Activated naive CD4-positive, alpha-beta T cell treated with anti-CD3 and anti-CD28 coated beads for 36 hours (primary cell): Measurements from ENCODE around the gene KLF11. TPM values are rescaled to one million over a fixed set of nuclear protein-coding genes. Genes with fewer than 3 reads are reported as not detected.
A peak's percentile ranks its signal among the peaks of the same experiment; 100 is the strongest.

ENCODE experiments used
- CTCF ChIA-PET: fragments of 350-600 bp; sonication (Branson Sonifier 250); formaldehyde crosslinking; loops from one replicate; lab custom pipeline; 2021; ENCODE audit warnings: antibody characterized with exemption; lab: Charles Lee
- DNase-seq: peaks from one replicate; pipeline ENCODE4 v3.0.0-alpha.2; 2020
- H3K27ac Mint-ChIP-seq: one replicate; pipeline ENCODE4 v1.8.0; 2021; ENCODE audit warnings: mild to moderate bottlenecking, mixed read lengths
- H3K27me3 Mint-ChIP-seq: one replicate; pipeline ENCODE4 v1.8.0; 2021; ENCODE audit warnings: low read depth, mixed read lengths
- H3K36me3 Mint-ChIP-seq: one replicate; pipeline ENCODE4 v1.8.0; 2021; ENCODE audit warnings: low read depth, mixed read lengths
- H3K4me1 Mint-ChIP-seq: one replicate; pipeline ENCODE4 v1.8.0; 2021; ENCODE audit warnings: low read depth, mixed read lengths
- H3K4me3 Mint-ChIP-seq: one replicate; pipeline ENCODE4 v1.8.0; 2021; ENCODE audit warnings: mild to moderate bottlenecking, moderate library complexity, mixed read lengths
- H3K9me3 Mint-ChIP-seq: one replicate; pipeline ENCODE4 v1.8.0; 2021; ENCODE audit warnings: mixed read lengths
- intact Hi-C: fragments of 100-400 bp; cut with micrococcal nuclease; formaldehyde crosslinking; loops from one replicate; pipeline ENCODE4 v1.15.1; 2023
- total RNA-seq, 2 experiments: library from RNA; stranded (reverse); gene quantifications; one replicate each; pipeline ENCODE4 v1.2.3, GENCODE V29; 2021

The KLF11 gene
- total RNA-seq, 2 experiments from 2014 or later: 3.0 to 3.1 TPM

DNA sequence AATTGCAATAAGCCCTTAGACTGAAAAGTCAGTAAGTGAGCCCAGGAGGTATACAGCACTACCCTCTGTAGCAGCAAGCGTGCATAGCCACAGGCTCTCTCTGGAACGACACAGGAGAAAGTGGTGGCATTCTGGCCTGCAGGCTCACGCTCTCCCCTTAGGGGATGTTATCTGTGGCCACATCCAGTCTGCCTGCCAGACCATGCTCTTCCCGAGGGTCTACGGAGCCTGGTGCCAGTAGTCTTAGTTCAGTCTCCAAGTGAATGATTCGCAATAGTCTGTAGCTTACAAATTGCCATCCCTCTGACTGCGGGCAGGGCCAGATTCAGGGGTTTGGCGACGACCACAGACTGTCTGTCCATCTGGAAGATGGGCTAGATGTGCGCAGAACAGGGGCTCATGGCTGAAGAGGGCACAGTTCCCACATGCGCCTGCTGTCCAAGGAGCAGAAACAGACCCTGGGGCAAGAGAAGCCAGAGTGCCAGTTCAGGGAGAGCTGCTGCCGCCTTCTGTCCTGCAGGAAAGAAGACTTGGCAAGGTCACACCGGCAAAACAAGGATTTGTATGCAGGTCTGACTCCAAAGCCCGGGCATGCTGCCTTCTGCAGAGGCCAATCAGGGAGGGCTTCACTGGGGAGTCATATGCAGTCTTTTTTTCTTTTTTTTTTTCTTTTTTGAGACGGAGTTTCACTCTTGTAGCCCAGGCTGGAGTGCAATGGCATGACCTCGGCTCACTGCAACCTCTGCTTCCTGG lies 3.5 kb upstream of the KLF11 start:
- CTCF ChIA-PET: interaction anchor here (0.6 kb wide), 1 partner anchor 585 kb away, joined by 3 read pairs; no protein-coding TSS in a partner anchor

DNA sequence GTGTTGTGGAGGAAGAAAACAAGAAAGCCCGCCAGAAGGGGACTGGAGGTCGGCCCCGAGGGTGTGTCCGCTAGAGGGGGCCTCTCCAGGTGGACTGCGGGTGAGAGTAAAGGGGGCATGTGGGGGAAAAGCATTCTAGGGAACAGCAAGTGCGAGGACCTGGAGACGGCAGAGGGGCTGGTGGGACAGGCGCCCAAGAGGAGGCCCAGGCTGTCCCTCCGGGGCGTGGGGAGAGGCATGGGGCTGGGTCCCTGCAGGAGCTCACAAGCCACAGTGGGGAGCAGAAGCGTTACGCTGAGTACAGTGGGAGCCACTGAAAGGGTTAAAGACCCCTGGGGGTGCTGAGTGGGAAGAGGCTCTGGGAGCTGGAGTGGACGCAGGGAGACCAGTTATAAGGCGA lies 1.6 kb upstream of the KLF11 start:
- no peaks in the 10 kb centered on the region for H3K9me3 Mint-ChIP-seq
- no peaks in the 10 kb centered on the region for H3K36me3 Mint-ChIP-seq
- no peak overlapping the region for H3K4me3 Mint-ChIP-seq
- H3K4me1 Mint-ChIP-seq: peaks cover 15% of the 10 kb centered on the region
- no peak for DNase-seq
- CTCF ChIA-PET: interaction anchor here (1.3 to 1.6 kb wide), 2 partner anchors 12 to 57 kb away, joined by 3 to 8 read pairs; no protein-coding TSS in a partner anchor
- no peak overlapping the region for H3K27ac Mint-ChIP-seq
- H3K27me3 Mint-ChIP-seq: peaks cover 3% of the 10 kb centered on the region
- intact Hi-C loops: no loop called here

More for the DNA sequence above, 3.5 kb upstream of the KLF11 start:
- Mint-ChIP-seq H3K4me1 (peaks cover 12% of the 10 kb centered on the region), H3K9me3 (no peaks in the 10 kb centered on the region), H3K27me3 (peaks cover 3% of the 10 kb centered on the region), H3K36me3 (no peaks in the 10 kb centered on the region), H3K4me3 (no peak overlapping the region), H3K27ac (no peak overlapping the region)
- intact Hi-C loops: no loop called here
- DNase-seq: no peak

DNA sequence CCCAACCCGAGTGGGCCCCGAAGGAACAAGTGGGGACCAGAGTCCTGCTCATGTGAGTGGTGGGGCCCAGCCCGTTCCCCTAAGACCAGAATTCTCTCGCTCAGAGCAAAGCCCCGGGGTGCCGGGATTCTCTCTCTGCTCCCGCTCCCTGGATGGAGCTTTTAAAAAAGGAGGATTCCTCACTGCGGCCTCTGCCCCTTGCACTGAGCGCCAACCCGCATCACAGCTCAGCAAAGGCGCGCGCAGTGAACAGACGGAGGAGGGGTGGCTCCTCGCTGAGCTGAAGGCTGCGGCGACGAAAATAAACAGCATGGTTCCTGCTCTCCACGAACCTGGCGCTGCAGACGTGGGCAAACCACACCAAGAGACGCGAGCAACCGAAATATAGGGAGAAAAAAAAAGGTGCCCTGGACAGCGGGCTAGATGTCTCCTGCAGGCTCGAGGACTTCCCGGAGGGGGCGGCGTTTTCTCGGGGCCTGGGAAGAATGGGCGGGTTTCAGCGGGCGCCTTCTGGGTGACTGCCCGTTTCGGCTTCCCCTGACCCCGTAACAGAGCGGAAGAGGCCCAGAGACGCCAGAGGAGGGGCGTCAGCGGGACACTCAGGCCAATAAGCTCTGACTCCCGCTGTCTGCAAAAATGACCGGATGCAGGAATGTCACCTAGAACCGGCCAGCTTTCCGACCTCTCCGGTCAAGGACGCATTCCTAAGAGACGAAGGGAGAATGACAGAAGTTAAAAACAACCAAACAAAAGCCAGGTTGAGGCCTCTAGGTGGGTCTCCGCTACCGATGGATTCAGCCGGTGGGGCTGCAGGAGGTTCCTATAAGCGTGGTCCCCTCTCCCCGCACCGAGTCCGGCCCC lies 819 bp upstream of the KLF11 start:
- DNase-seq: peak; percentile 26
- Mint-ChIP-seq H3K27ac (no peak overlapping the region), H3K9me3 (no peaks in the 10 kb centered on the region), H3K27me3 (peaks cover 3% of the 10 kb centered on the region), H3K4me1 (peaks cover 15% of the 10 kb centered on the region), H3K4me3 (peak overlapping the region; percentile 66), H3K36me3 (no peaks in the 10 kb centered on the region)
- CTCF ChIA-PET: interaction anchor here (1.0 to 1.6 kb wide), 3 partner anchors 13 to 229 kb away, joined by 3 to 8 read pairs (median 3); no protein-coding TSS in a partner anchor
- intact Hi-C loops: no loop called here

DNA sequence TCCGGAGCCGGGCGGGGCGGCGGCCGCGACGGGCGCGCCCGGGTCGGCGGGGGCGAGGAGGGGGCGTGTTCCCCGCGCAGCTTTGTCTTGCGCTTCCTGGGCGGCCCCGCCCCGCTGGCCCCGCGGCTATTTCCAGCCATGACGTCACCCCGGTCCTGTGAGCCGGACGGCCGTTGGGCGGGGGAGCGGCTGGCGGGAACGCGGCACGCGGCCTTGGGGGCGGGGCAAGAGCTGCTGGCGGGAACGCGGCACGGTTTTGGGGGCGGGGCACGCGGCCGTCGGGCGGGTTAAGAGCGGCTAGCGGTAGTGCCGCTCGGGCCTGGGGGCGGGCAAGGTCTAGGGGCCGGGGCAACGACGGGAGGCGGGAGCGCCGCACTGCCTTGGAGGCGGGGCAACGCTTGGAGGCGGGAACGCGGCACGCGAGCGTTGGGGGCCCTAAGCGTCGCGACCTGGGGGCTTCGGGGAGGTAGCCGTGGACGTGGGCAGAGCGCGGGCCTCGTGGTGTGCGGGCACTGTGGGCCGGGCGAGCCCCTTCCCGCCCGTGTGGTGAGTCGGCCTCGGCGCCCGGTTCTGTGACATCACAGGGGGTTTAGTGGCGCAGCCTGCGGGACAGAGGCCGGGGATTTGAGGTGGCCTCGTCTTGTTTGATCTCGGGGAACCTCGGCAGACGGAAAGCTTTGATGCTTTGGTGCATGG lies 704 bp downstream of the KLF11 start:
- Mint-ChIP-seq H3K4me1 (peaks cover 15% of the 10 kb centered on the region), H3K4me3 (peak overlapping the region; percentile 59), H3K36me3 (no peaks in the 10 kb centered on the region), H3K9me3 (no peaks in the 10 kb centered on the region), H3K27me3 (peaks cover 3% of the 10 kb centered on the region), H3K27ac (peak overlapping the region; percentile 33)
- intact Hi-C loops: loop anchor here (1.0 kb wide), 3 partner anchors 76 to 201 kb away; partner anchors contain the start of genes GRHL1 and TAF1B
- CTCF ChIA-PET: interaction anchor here (0.5 to 10.3 kb wide), 4 partner anchors 8 to 422 kb away, joined by 3 to 131 read pairs (median 48); no protein-coding TSS in a partner anchor
- DNase-seq: peak; percentile 87

DNA sequence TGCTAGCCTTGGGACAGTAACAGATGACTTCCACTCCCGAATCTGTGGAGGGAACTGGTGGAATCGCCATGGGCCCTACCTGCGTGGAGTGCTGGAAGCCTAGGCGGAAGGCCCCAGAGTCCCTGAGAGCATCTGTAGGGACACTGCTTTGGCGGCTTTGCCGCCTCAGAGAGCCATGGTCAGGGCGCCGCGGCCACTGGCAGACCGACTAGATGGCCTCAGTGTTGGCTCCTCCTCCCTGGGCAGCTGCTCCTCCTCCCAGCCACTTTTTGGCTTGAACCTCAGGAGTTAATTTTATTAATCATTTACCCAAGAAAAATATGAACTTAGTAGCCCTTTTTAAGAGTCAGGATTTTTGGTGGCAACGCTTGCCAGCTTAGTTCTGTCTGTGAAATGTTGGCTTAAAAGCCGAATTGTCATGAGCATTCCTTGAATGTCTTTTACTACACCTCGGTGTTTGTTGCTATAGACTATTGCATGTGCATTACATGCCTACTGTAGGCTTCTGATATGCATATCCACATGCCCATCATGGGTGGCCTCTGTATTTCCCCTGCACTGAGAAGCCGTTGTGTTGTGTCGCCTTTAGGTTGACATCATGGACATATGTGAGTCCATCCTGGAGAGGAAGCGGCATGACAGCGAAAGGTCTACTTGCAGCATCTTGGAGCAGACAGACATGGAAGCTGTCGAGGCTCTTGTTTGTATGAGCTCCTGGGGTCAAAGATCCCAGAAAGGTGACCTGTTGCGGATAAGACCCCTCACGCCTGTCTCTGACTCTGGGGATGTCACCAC lies 2.4 kb downstream of the KLF11 start:
- H3K4me1 Mint-ChIP-seq: peaks cover 15% of the 10 kb centered on the region
- no peak overlapping the region for H3K27ac Mint-ChIP-seq
- H3K36me3 Mint-ChIP-seq: no peaks in the 10 kb centered on the region
- DNase-seq: no peak
- H3K27me3 Mint-ChIP-seq: peaks cover 3% of the 10 kb centered on the region
- no peak overlapping the region for H3K4me3 Mint-ChIP-seq
- no peaks in the 10 kb centered on the region for H3K9me3 Mint-ChIP-seq
- intact Hi-C loops: no loop called here
- CTCF ChIA-PET: interaction anchor here (1.5 to 10.3 kb wide), 5 partner anchors 10 to 246 kb away, joined by 3 to 131 read pairs (median 32); no protein-coding TSS in a partner anchor

DNA sequence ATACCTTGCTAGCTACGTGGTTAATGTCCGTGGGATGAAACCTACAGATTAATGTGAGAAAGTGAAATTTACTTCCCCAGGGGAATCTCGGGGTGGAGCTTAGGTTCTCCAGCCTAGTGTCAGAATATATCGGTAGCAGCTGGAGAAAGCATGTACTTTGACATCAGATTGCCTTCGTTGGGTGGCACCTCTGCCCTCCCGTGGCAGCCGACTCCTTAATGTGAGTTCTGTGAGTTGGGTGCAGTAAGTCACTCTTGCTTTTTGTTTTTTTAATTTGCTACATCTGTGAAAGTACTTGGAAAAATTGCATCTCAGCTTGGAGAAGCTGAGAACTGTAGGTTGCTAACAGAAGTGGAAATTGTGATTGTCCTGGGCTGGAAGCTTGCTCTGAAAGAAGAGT lies 3.6 kb downstream of the KLF11 start:
- H3K4me3 Mint-ChIP-seq: no peak overlapping the region
- no peaks in the 10 kb centered on the region for H3K36me3 Mint-ChIP-seq
- CTCF ChIA-PET: interaction anchor here (0.5 to 10.3 kb wide), 16 partner anchors 10 to 906 kb away, joined by 3 to 131 read pairs (median 5); no protein-coding TSS in a partner anchor
- H3K4me1 Mint-ChIP-seq: peaks cover 15% of the 10 kb centered on the region
- no peaks in the 10 kb centered on the region for H3K9me3 Mint-ChIP-seq
- peaks cover 3% of the 10 kb centered on the region for H3K27me3 Mint-ChIP-seq
- intact Hi-C loops: no loop called here
- H3K27ac Mint-ChIP-seq: no peak overlapping the region
- no peak for DNase-seq

DNA sequence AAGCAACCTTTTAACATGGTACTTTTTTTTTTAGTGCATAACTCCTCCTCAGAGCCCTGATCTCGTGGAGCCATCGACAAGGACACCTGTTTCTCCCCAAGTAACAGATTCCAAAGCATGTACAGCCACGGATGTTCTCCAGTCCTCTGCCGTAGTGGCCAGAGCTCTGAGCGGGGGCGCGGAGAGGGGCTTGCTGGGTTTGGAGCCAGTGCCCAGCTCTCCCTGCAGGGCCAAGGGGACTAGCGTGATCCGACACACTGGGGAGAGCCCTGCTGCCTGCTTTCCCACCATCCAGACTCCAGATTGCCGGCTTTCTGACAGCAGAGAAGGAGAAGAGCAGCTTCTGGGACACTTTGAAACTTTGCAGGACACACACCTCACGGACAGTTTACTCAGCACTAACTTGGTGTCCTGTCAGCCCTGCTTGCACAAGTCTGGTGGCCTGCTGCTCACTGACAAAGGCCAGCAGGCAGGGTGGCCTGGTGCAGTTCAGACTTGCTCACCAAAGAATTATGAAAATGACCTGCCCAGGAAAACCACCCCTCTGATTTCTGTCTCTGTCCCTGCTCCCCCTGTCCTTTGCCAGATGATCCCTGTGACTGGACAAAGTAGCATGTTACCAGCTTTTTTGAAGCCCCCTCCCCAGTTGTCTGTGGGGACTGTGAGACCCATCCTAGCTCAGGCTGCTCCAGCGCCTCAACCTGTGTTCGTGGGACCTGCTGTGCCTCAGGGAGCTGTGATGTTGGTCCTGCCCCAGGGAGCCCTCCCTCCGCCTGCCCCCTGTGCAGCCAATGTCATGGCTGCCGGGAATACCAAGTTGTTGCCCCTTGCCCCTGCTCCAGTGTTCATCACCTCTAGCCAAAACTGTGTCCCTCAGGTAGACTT lies 4.5 kb downstream of the KLF11 start:
- H3K27ac Mint-ChIP-seq: no peak overlapping the region
- H3K4me3 Mint-ChIP-seq: no peak overlapping the region
- H3K27me3 Mint-ChIP-seq: peaks cover under 1% of the 10 kb centered on the region

DNA sequence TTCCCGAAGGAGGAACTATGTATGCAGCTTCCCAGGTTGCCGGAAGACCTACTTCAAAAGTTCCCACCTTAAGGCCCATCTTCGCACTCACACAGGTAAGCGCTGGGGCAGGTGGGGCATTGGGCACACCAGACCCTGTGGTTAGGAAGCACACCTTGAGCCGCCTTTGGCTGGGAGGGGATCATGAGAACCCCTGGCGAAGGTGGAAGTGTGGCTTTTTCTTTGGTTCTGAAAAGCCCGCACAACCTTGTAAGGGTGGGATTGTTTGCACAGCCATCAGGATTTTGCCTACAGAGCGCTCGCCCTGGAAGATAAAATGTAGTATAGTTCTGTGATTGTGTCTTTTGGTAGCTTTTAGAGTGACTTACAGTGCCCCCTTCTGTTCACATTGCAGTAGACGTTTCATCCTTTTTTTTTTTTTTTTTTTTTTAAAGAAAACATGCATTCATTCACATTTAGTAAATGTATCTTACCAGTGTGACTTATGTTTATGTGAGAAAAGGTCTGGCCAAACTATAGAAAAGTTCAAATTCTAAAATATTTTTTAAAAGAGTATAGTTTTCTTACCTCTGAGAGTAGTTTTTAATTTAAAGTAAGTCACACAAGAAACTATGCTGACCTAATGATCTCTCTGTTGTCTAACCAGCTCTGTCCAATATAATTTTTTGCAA lies 5.3 kb downstream of the KLF11 start:
- Mint-ChIP-seq H3K4me3 (no peak overlapping the region), H3K9me3 (no peaks in the 10 kb centered on the region), H3K27ac (no peak overlapping the region), H3K4me1 (peaks cover 9% of the 10 kb centered on the region), H3K36me3 (peaks cover 5% of the 10 kb centered on the region), H3K27me3 (no peaks in the 10 kb centered on the region)
- CTCF ChIA-PET: interaction anchor here (0.6 to 10.3 kb wide), 19 partner anchors 10 to 524 kb away, joined by 3 to 131 read pairs (median 3); no protein-coding TSS in a partner anchor
- DNase-seq: peak; percentile 22
- intact Hi-C loops: loop anchor here (1.0 to 2.0 kb wide), 4 partner anchors 64 to 906 kb away; no protein-coding TSS in a partner anchor

More for the DNA sequence above, 4.5 kb downstream of the KLF11 start:
- DNase-seq: no peak
- CTCF ChIA-PET: interaction anchor here (0.6 to 10.3 kb wide), 22 partner anchors 9 to 907 kb away, joined by 3 to 131 read pairs (median 5); no protein-coding TSS in a partner anchor
- Mint-ChIP-seq H3K36me3 (peaks cover 3% of the 10 kb centered on the region), H3K9me3 (no peaks in the 10 kb centered on the region), H3K4me1 (peaks cover 9% of the 10 kb centered on the region)
- intact Hi-C loops: loop anchor here (1.0 to 2.0 kb wide), 4 partner anchors 64 to 905 kb away; no protein-coding TSS in a partner anchor

DNA sequence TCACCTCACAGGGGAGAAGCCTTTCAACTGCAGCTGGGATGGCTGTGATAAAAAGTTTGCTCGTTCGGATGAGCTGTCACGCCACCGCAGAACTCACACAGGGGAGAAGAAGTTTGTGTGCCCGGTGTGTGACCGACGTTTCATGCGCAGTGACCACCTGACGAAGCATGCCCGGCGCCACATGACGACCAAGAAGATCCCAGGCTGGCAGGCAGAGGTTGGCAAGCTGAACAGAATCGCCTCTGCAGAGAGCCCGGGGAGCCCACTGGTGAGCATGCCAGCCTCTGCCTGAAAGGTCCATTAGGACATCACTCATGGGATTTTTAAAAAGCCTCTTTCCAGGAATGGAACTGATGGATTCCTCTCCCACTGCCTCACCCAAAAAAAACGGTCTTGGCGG lies 8.9 kb downstream of the KLF11 start:
- intact Hi-C loops: no loop called here
- H3K36me3 Mint-ChIP-seq: peaks cover 6% of the 10 kb centered on the region
- no peak for DNase-seq
- peaks cover 2% of the 10 kb centered on the region for H3K4me1 Mint-ChIP-seq
- no peaks in the 10 kb centered on the region for H3K9me3 Mint-ChIP-seq
- CTCF ChIA-PET: interaction anchor here (0.6 to 10.3 kb wide), 8 partner anchors 13 to 383 kb away, joined by 3 to 131 read pairs (median 4); no protein-coding TSS in a partner anchor
- no peak overlapping the region for H3K4me3 Mint-ChIP-seq
- no peak overlapping the region for H3K27ac Mint-ChIP-seq
- peaks cover 3% of the 10 kb centered on the region for H3K27me3 Mint-ChIP-seq

DNA sequence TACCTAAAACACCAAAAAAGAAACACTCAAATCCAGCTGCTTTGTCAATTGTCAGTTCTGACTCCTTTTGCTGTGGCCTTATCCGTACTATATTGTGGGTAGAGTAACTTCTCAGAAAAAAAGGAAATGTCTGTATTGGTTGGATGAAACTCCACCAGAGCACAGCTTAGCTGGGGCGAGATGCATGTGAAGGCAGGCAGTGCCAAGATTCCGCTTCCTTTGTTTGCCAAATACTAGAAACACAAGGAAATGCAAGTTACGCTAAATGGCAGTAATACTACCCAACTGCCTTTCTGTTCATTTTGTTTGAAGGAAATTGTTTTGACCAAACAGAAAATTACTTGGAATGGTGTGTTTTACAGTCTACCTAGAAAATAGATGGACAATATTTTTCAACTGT lies 10.0 kb downstream of the KLF11 start:
- DNase-seq: no peak
- intact Hi-C loops: no loop called here
- H3K4me1 Mint-ChIP-seq: peaks cover 3% of the 10 kb centered on the region
- H3K27me3 Mint-ChIP-seq: peaks cover 3% of the 10 kb centered on the region
- peaks cover 6% of the 10 kb centered on the region for H3K36me3 Mint-ChIP-seq
- no peaks in the 10 kb centered on the region for H3K9me3 Mint-ChIP-seq
- CTCF ChIA-PET: interaction anchor here (1.1 to 10.3 kb wide), 2 partner anchors 69 to 283 kb away, joined by 3 to 131 read pairs; no protein-coding TSS in a partner anchor
- no peak overlapping the region for H3K4me3 Mint-ChIP-seq
- H3K27ac Mint-ChIP-seq: no peak overlapping the region
